ENCODE results near the gene DISP3.

DISP3 gene

GRCh38 chr1:11478571-11479374, at the start of gene DISP3:
Gene DISP3 (plus strand): TSS chr1:11479155. CDS start chr1:11500993, 21,838 bp downstream.
- DNase-seq = no peak

- DNase-seq = no peak
Observed at GRCh38 chr1:11429226-11429625, 49.7 kb upstream of the DISP3 start.

GRCh38 chr1:11429935-11430334, 49.0 kb upstream of the DISP3 start:
- DNase-seq = no peak

GRCh38 chr1:11431941-11432507, 46.9 kb upstream of the DISP3 start:
- DNase-seq = no peak

GRCh38 chr1:11432526-11432925, 46.4 kb upstream of the DISP3 start:
- no peak for DNase-seq

- no peak for DNase-seq
Observed at GRCh38 chr1:11434501-11434900, 44.5 kb upstream of the DISP3 start.

GRCh38 chr1:11434926-11435325, 44.0 kb upstream of the DISP3 start:
- no peak for DNase-seq

- DNase-seq = no peak
Observed at GRCh38 chr1:11438996-11439395, 40.0 kb upstream of the DISP3 start.

GRCh38 chr1:11441211-11441952, 37.6 kb upstream of the DISP3 start:
- no peak for DNase-seq

GRCh38 chr1:11443043-11443442, 35.9 kb upstream of the DISP3 start:
- no peak for DNase-seq

GRCh38 chr1:11443961-11444658, 34.8 kb upstream of the DISP3 start:
- DNase-seq = no peak

- no peak for DNase-seq
Observed at GRCh38 chr1:11444907-11445306, 34.0 kb upstream of the DISP3 start.

- DNase-seq = no peak
Observed at GRCh38 chr1:11447903-11448302, 31.1 kb upstream of the DISP3 start.

GRCh38 chr1:11448373-11449099, 30.4 kb upstream of the DISP3 start:
- no peak for DNase-seq

GRCh38 chr1:11449100-11449403, 29.9 kb upstream of the DISP3 start:
- no peak for DNase-seq

GRCh38 chr1:11450310-11450709, 28.6 kb upstream of the DISP3 start:
- DNase-seq = no peak

GRCh38 chr1:11453742-11454491, 25.0 kb upstream of the DISP3 start:
- no peak for DNase-seq

GRCh38 chr1:11455967-11456570, 22.9 kb upstream of the DISP3 start:
- DNase-seq = no peak

- no peak for DNase-seq
Observed at GRCh38 chr1:11456965-11457364, 22.0 kb upstream of the DISP3 start.

- DNase-seq = no peak
Observed at GRCh38 chr1:11458811-11459275, 20.1 kb upstream of the DISP3 start.

GRCh38 chr1:11461531-11462137, 17.3 kb upstream of the DISP3 start:
- no peak for DNase-seq
